ENCODE data around the gene FEM1B. TPM values are rescaled to one million over a fixed set of nuclear protein-coding genes. Genes with fewer than 3 reads are reported as not detected.

Gene FEM1B
- total RNA-seq = 39.1 and 48.4 TPM in 2 replicates

DNA sequence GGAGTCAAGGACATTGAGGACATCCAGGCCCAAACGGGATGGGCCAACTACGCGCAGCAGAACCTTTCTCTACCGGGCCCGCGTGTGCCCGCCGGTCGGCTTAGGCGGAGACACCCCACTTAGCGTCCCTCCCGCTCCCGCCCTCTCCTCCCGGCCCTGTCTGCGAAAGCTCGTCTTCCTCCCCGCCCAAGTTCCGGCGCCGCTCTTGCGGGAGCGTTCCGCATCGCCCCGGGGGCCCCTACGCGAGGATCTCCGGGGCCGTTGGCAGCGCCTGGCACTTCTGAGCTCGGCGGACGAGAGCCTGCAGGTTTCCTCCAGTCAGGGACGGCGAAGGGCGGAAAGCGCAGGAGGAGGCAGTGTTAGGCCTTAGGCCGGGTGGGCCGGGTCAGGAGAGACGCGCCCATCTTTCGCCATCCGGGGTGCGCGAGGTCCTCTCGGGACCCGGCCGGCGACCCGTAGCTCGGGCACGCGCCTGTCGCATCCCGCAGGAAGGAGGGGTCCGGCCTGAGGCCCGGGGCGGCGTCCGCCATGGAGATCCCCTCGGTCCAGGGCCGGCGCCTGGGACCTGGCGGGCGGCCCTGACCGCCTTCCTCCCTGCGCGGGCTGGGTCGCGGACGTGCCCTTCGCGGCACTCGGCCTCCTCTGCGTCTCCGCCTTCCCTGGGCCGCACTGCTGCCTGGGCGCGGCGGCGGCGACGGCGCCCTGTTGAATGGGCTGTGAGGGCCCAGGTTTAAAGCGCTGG lies at the start of gene FEM1B:
TSS of gene FEM1B (plus strand) at position 143 of the 742 bp plus-strand sequence. CDS start 673 bp downstream, outside the sequence.

DNA sequence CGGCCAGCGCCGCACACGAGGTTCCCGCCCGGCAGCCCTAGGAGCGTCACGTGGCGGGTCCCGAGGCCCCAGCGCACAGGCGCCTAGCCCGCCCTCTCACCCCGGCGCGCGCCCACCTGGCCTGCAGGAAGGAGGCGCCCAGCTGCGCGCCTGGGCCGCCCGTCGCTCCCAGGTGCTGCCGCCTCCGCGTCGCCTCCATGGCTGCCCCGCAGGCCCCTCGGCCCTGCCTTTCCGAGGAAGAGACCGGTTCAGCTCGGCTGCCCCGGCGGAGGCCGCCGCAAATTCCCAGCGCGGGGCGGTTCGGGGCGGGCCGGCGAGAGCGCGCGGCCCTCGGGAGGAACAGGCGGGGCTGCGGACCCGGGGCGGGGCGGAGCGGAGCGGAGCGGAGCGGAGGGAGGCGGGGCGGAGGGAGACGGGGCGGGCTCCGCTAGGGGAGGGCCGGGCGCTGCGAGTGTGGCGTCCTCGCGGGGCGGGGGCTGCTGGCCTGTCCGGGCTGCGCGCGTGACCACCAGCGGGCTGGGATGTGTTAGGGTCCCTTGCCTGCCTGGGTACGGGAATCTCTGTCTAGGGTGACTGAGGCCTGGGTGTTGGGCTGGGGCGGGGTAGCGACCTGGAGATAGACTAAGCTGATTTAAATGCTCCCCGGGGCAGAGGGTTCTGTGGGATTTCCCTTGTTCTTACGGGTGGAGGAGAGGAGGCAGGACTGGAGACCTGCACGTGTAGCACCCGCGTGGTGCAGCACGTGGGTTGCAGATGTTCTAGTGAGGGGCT lies 48.0 kb upstream of the FEM1B start, which contains the start of gene CLN6:
TSS of gene CLN6 (minus strand) at position 343 of the 771 bp plus-strand sequence. CDS start at position 199, 144 bp downstream.

Other genes with a start within 250 kb of the FEM1B start
- 11.7 and 13.1 TPM in 2 replicates for gene PIAS1, start 223.4 kb upstream of the FEM1B start, total RNA-seq
- 0.98 and 1.4 TPM in 2 replicates for gene CALML4, start 72.4 kb upstream of the FEM1B start, total RNA-seq
- gene CLN6, start 48.0 kb upstream of the FEM1B start, total RNA-seq = 6.1 and 9.9 TPM in 2 replicates
- 9.8 and 13.9 TPM in 2 replicates for gene ITGA11, start 154.4 kb downstream of the FEM1B start, total RNA-seq